HG02938 (cell line): Measurements from ENCODE around the gene OR4Q3.
"Not testable (repeated sequence)": the region's sequence is repeated elsewhere in the genome, so short reads cannot be mapped to it uniquely, and the experiment has no call there.

Experiments used
- ATAC-seq: cut with Tn5 transposase; IDR thresholded peaks from one replicate; pipeline ENCODE4 v1.9.1; 2021; ENCODE audit warnings: mild to moderate bottlenecking, moderate library complexity; ENCODE audit not compliant: unreplicated experiment

Gene OR4Q3

GRCh38 chr14:19743256-19743655 is at the start of gene OR4Q3:
Gene OR4Q3, plus strand, starts transcription at chr14:19743571.
- no peak for ATAC-seq

GRCh38 chr14:19729359-19729758 is 14.0 kb upstream of the OR4Q3 start:
- no peak for ATAC-seq

GRCh38 chr14:19729763-19730162 is 13.6 kb upstream of the OR4Q3 start:
- no peak for ATAC-seq

- not testable (repeated sequence) for ATAC-seq
These were observed 9.5 kb upstream of the OR4Q3 start for GRCh38 chr14:19733893-19734292.

- ATAC-seq: not testable (repeated sequence)
These were observed 8.9 kb downstream of the OR4Q3 start for GRCh38 chr14:19752316-19752715.

- ATAC-seq: no peak
These were observed 10.8 kb downstream of the OR4Q3 start for GRCh38 chr14:19754172-19754571.

- not testable (repeated sequence) for ATAC-seq
These were observed 28.1 kb downstream of the OR4Q3 start for GRCh38 chr14:19771491-19771890.

GRCh38 chr14:19771895-19772430 is 28.6 kb downstream of the OR4Q3 start:
- ATAC-seq: no peak

- ATAC-seq: not testable (repeated sequence)
These were observed 29.1 kb downstream of the OR4Q3 start for GRCh38 chr14:19772454-19772853.

GRCh38 chr14:19773204-19773603 is 29.8 kb downstream of the OR4Q3 start, which contains the start of gene OR4M1:
Gene OR4M1, plus strand, starts transcription at chr14:19773504. Its CDS starts 6,819 bp downstream, at chr14:19780323.
- not testable (repeated sequence) for ATAC-seq

- ATAC-seq: no peak
These were observed 32.2 kb downstream of the OR4Q3 start for GRCh38 chr14:19775587-19775986.

GRCh38 chr14:19785848-19786247 is 42.5 kb downstream of the OR4Q3 start:
- not testable (repeated sequence) for ATAC-seq

- not testable (repeated sequence) for ATAC-seq
These were observed 43.9 kb downstream of the OR4Q3 start for GRCh38 chr14:19787318-19787717.

GRCh38 chr14:19788150-19788549 is 44.8 kb downstream of the OR4Q3 start:
- ATAC-seq: not testable (repeated sequence)

GRCh38 chr14:19796520-19797108 is 53.2 kb downstream of the OR4Q3 start:
- ATAC-seq: not testable (repeated sequence)
